GM21619 (cell line): ENCODE data around the gene ZNF98.

Source experiments
- ATAC-seq: cut with Tn5 transposase; IDR thresholded peaks from one replicate; pipeline ENCODE4 v1.9.1; 2021; ENCODE audit not compliant: unreplicated experiment

Gene ZNF98

GRCh38 chr19:22422211-22422610 is at the start of gene ZNF98:
Gene ZNF98 (minus strand): TSS chr19:22422346. CDS start chr19:22422224, 122 bp downstream.
- no peak for ATAC-seq

- ATAC-seq, result no peak
Observed at GRCh38 chr19:22446605-22447004, 24.5 kb upstream of the ZNF98 start.

- ATAC-seq, result no peak
Observed at GRCh38 chr19:22438011-22438410, 15.9 kb upstream of the ZNF98 start.

GRCh38 chr19:22427960-22428913 is 6.1 kb upstream of the ZNF98 start:
- ATAC-seq, result no peak

- no peak for ATAC-seq
Observed at GRCh38 chr19:22427547-22427946, 5.4 kb upstream of the ZNF98 start.

GRCh38 chr19:22426901-22427300 is 4.8 kb upstream of the ZNF98 start:
- ATAC-seq, result no peak

- ATAC-seq, result no peak
Observed at GRCh38 chr19:22421797-22422196, 349 bp downstream of the ZNF98 start.

- ATAC-seq, result no peak
Observed at GRCh38 chr19:22354665-22355064, 67.5 kb downstream of the ZNF98 start.
